Type B pancreatic cell (in vitro differentiated cells): Measurements from ENCODE around the gene WDR27. TPM values are rescaled to one million over a fixed set of nuclear protein-coding genes. Genes with fewer than 3 reads are reported as not detected.

Experiments used
- DNase-seq: peaks from one replicate; pipeline ENCODE4 v3.0.0; 2021; ENCODE audit warnings: mixed read lengths; ENCODE audit not compliant: unreplicated experiment; ENCODE audit errors: extremely low spot score
- H3K27ac Mint-ChIP-seq: 2 replicates; pipeline ENCODE4 v1.8.0; 2021; ENCODE audit warnings: mild to moderate bottlenecking, mixed read lengths
- H3K27me3 Mint-ChIP-seq: 2 replicates; pipeline ENCODE4 v1.8.0; 2021; ENCODE audit warnings: mixed read lengths
- H3K36me3 Mint-ChIP-seq: 2 replicates; pipeline ENCODE4 v1.8.0; 2021; ENCODE audit warnings: mixed read lengths
- H3K4me1 Mint-ChIP-seq: one replicate; pipeline ENCODE4 v1.8.0; 2021; ENCODE audit warnings: mixed read lengths; ENCODE audit not compliant: unreplicated experiment
- H3K4me3 Mint-ChIP-seq: 2 replicates; pipeline ENCODE4 v1.8.0; 2021; ENCODE audit warnings: mild to moderate bottlenecking, mixed read lengths
- H3K9me3 Mint-ChIP-seq: 2 replicates; pipeline ENCODE4 v1.8.0; 2021; ENCODE audit warnings: mixed read lengths
- total RNA-seq: library from RNA; stranded (reverse); gene quantifications from 2 replicates; pipeline ENCODE4 v1.2.1, GENCODE V29; 2021; ENCODE audit warnings: low replicate concordance
- TF ChIP-seq, protein P1 (sequence below): fragments of 200-600 bp; sonication (generic); conservative IDR thresholded peaks from 2 replicates; pipeline ENCODE4 v1.5.0; 2021; ENCODE audit warnings: antibody characterized with exemption, mild to moderate bottlenecking

The WDR27 gene
- total RNA-seq, 1 donor from 2014 or later, result 112 TPM

DNA sequence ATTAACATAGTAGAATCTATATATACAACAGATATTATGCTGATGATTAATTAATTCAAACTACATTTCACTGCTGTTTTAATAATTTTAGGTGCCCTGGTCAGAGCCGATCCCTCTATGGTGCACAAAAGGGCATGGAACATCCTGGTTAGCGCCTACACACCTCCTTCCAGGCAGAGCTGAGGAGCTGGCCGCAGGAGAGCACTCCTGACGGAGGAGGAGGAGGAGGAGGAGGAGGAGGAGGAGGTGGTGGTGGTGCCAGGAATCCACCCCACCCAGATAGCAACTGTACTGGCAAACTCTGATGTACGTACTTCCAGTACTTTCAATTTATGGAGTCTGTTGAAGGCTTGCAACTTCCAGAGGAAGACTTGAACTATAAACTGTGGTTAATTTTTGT, 244.1 kb downstream of the WDR27 start:
- Mint-ChIP-seq H3K36me3 (no peaks in the 10 kb centered on the region), H3K27me3 (no peaks in the 10 kb centered on the region), H3K27ac (no peak overlapping the region), H3K4me1 (peaks cover 17% of the 10 kb centered on the region), H3K4me3 (no peak overlapping the region), H3K9me3 (no peaks in the 10 kb centered on the region)
- DNase-seq, result no peak
- TF ChIP-seq, protein P1, sequence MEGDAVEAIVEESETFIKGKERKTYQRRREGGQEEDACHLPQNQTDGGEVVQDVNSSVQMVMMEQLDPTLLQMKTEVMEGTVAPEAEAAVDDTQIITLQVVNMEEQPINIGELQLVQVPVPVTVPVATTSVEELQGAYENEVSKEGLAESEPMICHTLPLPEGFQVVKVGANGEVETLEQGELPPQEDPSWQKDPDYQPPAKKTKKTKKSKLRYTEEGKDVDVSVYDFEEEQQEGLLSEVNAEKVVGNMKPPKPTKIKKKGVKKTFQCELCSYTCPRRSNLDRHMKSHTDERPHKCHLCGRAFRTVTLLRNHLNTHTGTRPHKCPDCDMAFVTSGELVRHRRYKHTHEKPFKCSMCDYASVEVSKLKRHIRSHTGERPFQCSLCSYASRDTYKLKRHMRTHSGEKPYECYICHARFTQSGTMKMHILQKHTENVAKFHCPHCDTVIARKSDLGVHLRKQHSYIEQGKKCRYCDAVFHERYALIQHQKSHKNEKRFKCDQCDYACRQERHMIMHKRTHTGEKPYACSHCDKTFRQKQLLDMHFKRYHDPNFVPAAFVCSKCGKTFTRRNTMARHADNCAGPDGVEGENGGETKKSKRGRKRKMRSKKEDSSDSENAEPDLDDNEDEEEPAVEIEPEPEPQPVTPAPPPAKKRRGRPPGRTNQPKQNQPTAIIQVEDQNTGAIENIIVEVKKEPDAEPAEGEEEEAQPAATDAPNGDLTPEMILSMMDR, result no peak

DNA sequence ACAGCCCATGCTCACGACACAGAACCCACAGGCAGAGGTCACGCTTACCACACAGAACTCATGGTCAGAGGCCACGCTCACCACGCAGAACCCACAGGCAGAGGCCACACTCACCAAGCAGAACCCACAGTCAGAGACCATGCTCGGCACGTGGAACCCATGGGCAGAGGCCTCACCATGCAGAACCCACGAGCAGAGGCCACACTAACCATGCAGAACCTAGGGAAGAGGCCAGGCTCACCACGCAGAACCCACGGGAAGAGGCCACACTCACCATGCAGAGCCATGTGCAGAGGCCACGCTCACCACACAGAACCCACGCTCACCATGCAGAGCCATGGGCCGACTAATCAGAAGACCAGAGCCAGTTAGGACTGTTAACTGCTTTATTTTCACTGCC, 245.0 kb downstream of the WDR27 start:
- no peaks in the 10 kb centered on the region for H3K36me3 Mint-ChIP-seq
- DNase-seq, result no peak
- TF ChIP-seq, protein P1, result no peak
- peaks cover 17% of the 10 kb centered on the region for H3K4me1 Mint-ChIP-seq
- no peak overlapping the region for H3K27ac Mint-ChIP-seq
- no peaks in the 10 kb centered on the region for H3K27me3 Mint-ChIP-seq
- no peaks in the 10 kb centered on the region for H3K9me3 Mint-ChIP-seq
- no peak overlapping the region for H3K4me3 Mint-ChIP-seq

DNA sequence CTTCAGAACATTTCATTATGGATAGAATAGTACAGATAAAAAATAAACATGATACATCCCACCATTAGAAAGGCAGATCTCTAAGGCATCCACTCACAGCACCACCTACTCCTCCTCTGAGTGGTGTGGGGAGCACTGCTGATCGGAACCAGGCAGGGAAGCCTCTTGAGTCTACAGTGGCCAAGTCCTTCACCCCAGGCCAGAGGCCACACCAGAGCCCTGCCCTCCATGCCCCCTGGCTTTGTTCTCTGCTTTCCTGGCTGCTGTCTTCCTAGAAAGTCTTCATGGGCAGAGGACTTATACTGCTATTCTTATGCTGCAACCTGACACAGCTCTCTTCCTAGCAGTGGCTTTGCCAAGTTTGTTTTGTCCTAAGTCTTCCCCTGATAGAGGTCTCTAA, 246.4 kb downstream of the WDR27 start:
- Mint-ChIP-seq H3K9me3 (no peaks in the 10 kb centered on the region), H3K27ac (no peak overlapping the region), H3K4me3 (no peak overlapping the region), H3K4me1 (peaks cover 25% of the 10 kb centered on the region), H3K36me3 (no peaks in the 10 kb centered on the region), H3K27me3 (no peaks in the 10 kb centered on the region)
- no peak for DNase-seq
- TF ChIP-seq, protein P1, result no peak

DNA sequence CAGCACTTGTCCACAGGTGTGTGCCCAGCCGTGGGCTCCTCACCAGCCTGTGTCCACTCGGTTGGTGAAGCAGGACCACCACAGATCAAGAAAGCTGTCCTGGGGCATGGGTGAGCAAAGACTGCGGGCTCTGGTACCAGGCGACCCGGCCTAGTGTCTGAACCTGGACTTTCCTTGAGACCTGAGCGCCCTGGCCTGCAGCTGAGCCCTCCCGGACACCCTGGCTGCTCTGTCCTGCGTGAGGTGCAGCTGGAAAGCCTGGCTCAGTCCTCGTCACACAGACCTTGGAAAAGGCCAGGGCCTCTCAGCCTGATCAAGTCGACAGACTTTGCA, 247.0 kb downstream of the WDR27 start:
- Mint-ChIP-seq H3K4me1 (peaks cover 25% of the 10 kb centered on the region), H3K4me3 (no peak overlapping the region), H3K9me3 (no peaks in the 10 kb centered on the region), H3K36me3 (no peaks in the 10 kb centered on the region), H3K27me3 (no peaks in the 10 kb centered on the region), H3K27ac (no peak overlapping the region)
- TF ChIP-seq, protein P1, result no peak
- no peak for DNase-seq

DNA sequence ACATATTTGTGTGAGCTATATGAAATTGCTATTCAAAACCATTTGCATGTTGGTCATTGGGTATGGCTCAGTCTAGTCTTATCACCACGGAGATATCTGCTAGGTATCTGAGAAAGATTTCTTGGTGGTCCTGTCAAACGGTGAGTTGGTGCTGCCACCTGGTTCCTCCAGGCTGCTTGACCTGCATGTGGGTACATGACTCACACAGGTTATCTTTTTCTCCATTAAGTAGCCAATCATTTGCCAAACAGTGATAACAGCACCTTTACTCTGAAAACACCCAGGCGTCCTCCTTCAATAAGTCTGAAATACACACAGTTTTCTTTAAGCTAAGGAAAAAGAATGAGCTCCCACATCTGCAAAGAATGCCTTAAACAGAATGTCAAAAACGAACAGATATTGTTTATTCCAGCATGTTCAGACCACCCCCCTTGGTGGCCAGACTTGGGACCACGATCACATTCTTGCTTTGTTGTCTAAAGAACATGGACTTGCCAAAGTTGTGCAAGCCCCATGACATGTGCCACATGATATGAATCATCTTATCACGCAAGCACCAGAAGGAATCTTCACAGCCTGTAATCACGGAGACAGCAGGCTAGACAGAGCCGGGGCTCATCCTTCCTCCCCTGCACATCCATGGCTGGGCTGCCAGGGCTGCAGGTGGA, 247.5 kb downstream of the WDR27 start:
- H3K27ac Mint-ChIP-seq, result no peak overlapping the region
- DNase-seq, result no peak

More for the DNA sequence above, 247.5 kb downstream of the WDR27 start:
- TF ChIP-seq, protein P1, result no peak
- no peaks in the 10 kb centered on the region for H3K9me3 Mint-ChIP-seq
- H3K36me3 Mint-ChIP-seq, result no peaks in the 10 kb centered on the region
- H3K4me1 Mint-ChIP-seq, result peaks cover 29% of the 10 kb centered on the region
- no peaks in the 10 kb centered on the region for H3K27me3 Mint-ChIP-seq
- no peak overlapping the region for H3K4me3 Mint-ChIP-seq
